Lung microvascular endothelial cell (primary cell): ENCODE data around the gene TCTA. TPM values are rescaled to one million over a fixed set of nuclear protein-coding genes. Genes with fewer than 3 reads are reported as not detected.

Source experiments
- DNase-seq, 2 donors: peaks; one replicate each; pipeline versions ENCODE4 v3.0.0 to v3.0.0-alpha.2; 2010; ENCODE audit warnings: low read depth in 2 of 2
- total RNA-seq: library from RNA; depleted of rRNA; stranded (reverse); fragments of >200 nt; gene quantifications from 2 replicates; pipeline ENCODE4 v1.2.1, GENCODE V29; 2014

The TCTA gene
- total RNA-seq, 1 donor from 2014 or later, result 23.8 TPM

DNA sequence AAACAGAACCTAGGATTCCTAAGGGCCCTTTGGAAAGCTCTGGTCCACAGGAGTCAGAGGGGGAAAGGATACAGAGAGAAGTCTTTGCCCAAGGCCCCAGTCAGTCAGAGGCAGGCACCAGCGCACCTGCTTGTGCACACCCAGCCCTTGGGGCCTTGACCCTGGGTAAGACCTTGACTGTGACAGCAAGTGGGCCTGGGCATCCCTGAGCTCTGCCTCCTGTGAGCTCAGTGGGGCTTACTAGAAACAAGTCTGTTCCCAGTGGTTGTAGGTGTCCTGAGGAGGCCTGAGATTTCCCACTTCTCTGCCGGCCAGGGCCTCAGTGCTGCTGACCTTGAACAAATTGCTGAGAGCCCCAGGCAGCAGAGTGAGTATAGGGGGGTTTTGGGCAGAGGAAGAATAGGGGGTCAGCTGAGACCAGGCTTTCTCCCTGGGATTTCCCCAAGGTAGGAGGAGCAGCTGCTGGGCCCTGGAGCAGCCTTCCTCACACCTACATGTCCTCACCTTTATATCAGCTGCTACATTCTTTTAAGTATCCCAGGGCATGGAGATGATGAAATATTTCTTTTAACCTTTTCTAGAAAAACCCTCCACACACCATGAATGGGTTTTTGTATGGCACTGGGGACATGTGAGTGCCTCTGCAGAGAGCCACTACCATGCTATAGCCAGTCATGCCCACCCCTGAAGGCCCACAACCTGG is 48.1 kb downstream of the TCTA start:
- DNase-seq, result no peak

DNA sequence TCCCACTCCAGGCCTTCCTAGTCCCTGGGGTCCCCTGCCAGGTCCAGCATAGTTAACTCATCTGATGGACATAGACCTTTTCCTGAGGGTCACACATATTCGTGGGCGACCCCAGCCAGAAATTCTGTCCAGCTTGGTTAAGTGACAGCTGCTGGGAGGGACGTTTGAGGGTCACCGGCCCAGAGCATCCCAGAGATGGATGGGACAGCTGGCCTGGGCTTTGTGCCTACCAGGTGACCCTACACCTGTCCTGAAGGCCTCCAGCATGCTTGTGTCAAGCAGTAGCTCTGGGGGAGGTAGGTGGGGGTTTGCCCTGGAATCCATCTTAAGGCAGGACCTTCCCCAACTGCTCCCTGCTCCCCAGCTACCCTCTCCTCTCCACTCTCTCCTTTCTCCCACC is 48.7 kb downstream of the TCTA start:
- DNase-seq, result no peak

DNA sequence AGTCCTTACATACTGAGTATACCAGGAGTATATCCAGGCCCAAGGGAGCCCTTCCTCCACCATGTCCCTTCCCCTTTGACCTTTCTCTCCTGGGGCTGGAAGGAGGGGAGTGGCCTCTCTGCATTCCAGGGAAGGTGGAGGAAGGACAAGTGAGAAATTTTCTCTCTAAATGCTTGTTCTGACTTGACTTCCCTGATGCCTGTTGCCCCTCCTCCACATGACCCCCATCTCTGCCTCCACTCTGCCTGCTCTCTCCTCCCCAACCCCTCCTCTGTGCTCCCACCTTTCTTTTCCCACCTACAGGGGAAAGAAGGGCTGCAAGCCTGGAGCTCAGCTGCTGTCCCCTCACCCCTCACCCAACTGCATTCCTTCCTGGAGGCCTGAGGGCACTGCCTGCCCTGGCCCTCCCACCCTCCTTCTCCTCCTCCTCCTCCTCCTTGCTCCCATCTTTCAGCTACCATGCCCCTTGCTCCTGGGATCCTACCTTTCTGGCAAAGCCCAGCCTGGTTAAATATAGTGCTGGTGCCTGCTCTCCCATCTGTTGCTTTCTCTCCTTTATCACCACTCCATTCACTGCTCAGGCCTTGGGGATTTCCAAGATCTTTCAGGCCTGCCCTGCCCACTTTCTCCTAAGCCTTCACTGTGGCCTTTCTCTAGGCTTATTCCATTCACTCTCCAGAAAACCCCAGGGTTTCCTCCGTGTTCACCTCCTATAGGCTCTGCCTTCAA is 49.4 kb downstream of the TCTA start:
- DNase-seq, result peak in 1 of 2 donors; percentile 34

DNA sequence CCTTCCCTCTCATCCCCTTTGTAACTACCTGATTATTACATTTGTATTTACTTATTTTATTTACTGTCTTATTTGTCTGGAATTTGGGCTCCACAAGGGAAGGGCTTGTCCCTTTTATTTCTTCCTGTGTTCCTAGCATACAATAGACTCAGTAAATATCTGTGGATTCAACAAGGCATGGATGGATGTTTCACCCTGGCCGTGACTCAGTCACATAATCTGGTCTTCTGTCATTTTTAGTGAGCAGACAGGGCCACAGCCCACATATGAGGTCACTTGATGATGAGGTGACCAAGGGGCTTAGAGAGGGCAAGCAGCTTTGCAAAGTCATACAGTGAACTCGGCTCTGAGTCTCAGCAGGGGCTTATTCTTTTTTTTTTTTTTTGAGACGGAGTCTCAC is 50.0 kb downstream of the TCTA start:
- DNase-seq, result peak in 1 of 2 donors; percentile 21

DNA sequence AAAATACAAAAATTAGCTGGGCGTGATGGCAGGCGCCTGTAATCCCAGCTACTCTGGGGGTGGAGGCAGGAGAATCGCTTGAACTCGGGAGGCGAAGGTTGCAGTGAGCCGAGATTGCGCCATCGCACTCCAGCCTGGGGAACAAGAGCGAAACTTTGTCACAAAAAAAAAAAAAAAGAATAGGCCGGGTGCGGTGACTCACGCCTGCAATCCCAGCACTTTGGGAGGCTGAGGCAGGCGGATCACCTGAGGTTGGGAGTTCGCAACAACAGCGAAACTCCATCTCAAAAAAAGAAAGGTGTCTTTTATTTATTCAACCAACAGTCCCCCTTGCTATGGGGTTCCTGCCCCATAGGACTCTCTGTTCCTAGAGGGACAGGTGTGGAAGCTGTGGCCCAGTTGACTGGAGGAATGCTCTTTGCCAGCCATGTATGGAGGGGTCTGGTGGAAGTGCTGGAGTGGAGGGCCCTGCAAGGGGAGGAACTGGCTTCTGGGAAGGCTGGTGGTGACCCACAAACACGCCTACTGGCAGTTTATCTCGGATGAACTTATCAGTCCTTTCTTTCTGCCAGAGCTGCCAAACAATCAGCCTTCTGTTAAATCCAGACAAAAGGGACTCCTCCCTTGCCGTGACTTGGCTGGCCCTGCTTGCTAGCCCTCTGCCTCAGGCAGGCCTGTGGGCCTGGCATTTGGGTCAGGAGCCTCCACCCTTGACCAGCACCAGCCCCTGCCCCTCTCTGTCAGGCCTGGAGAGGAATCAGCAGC is 53.2 kb downstream of the TCTA start:
- DNase-seq, result no peak

Other genes with a start within 250 kb of the TCTA start
- gene CCDC71, start 246.1 kb upstream of the TCTA start, total RNA-seq, result 10.7 and 20.2 TPM in 2 replicates
- 46.9 and 144 TPM in 2 replicates for gene KLHDC8B, start 240.8 kb upstream of the TCTA start, total RNA-seq
- 1.3 and 1.8 TPM in 2 replicates for gene C3orf62, start 135.2 kb upstream of the TCTA start, total RNA-seq
- 17.7 and 23.2 TPM in 2 replicates for gene USP4, start 72.4 kb upstream of the TCTA start, total RNA-seq
- 468 and 667 TPM in 2 replicates for gene GPX1, start 54.1 kb upstream of the TCTA start, total RNA-seq
- 401 and 472 TPM in 2 replicates for gene RHOA, start 447 bp upstream of the TCTA start, total RNA-seq
- gene AMT, start 10.1 kb downstream of the TCTA start, total RNA-seq, result 0.22 and 0.60 TPM in 2 replicates
- 2.6 and 4.4 TPM in 2 replicates for gene NICN1, start 16.9 kb downstream of the TCTA start, total RNA-seq
- 23.1 and 26.2 TPM in 2 replicates for gene DAG1, start 57.8 kb downstream of the TCTA start, total RNA-seq
- under 0.01 TPM in 2 replicates for gene BSN, start 142.1 kb downstream of the TCTA start, total RNA-seq